Activated T-cell treated with anti-CD3 and anti-CD28 coated beads, Interleukin-2, amount 50 U/mL, for 72 hours (primary cell): ENCODE measurements around the gene DHRS12. TPM values are rescaled to one million over a fixed set of nuclear protein-coding genes. Genes with fewer than 3 reads are reported as not detected.
A peak's percentile ranks its signal among the peaks of the same experiment; 100 is the strongest.

Experiments
- ATAC-seq, 2 donors: fragments of 150-1000 bp; cut with Tn5 transposase; replicated peaks in 1 of 2; 2 replicates each; pipeline ENCODE4 v1.10.0; 2021; ENCODE audit warnings: moderate library complexity in 2 of 2, mild to moderate bottlenecking in 1 of 2
- DNase-seq, 2 donors: peaks; one replicate each; pipeline ENCODE4 v3.0.0; 2021 to 2022; ENCODE audit warnings: mixed read lengths in 1 of 2
- H3K27ac Mint-ChIP-seq: one replicate; pipeline ENCODE4 v1.8.0; 2022; ENCODE audit warnings: mild to moderate bottlenecking, moderate library complexity, mixed read lengths
- H3K27me3 Mint-ChIP-seq: one replicate; pipeline ENCODE4 v1.8.0; 2022; ENCODE audit warnings: low read depth, mixed read lengths
- H3K36me3 Mint-ChIP-seq, 2 donors: one replicate each; pipeline ENCODE4 v1.8.0; 2022; ENCODE audit warnings: mixed read lengths in 2 of 2, mild to moderate bottlenecking in 1 of 2; ENCODE audit not compliant: insufficient read depth in 2 of 2
- H3K4me1 Mint-ChIP-seq: one replicate; pipeline ENCODE4 v1.8.0; 2022; ENCODE audit warnings: low read depth, mixed read lengths
- H3K4me3 Mint-ChIP-seq, 2 donors: one replicate each; pipeline ENCODE4 v1.8.0; 2022; ENCODE audit warnings: mild to moderate bottlenecking in 2 of 2, mixed read lengths in 2 of 2, moderate library complexity in 2 of 2
- H3K9me3 Mint-ChIP-seq, 2 donors: one replicate each; pipeline ENCODE4 v1.8.0; 2022; ENCODE audit warnings: mixed read lengths in 2 of 2
- total RNA-seq, 2 donors: library from RNA; stranded (reverse); gene quantifications; one replicate each; pipeline ENCODE4 v1.2.3, GENCODE V29; 2022

The DHRS12 gene
- total RNA-seq, 2 donors from 2014 or later, result 8.0 to 8.5 TPM

- ATAC-seq, result peak; percentile 43 to 45
- H3K4me3 Mint-ChIP-seq, result no peak overlapping the region
Observed at GRCh38 chr13:51797664-51798488, 6.1 kb downstream of the DHRS12 start.

DNA sequence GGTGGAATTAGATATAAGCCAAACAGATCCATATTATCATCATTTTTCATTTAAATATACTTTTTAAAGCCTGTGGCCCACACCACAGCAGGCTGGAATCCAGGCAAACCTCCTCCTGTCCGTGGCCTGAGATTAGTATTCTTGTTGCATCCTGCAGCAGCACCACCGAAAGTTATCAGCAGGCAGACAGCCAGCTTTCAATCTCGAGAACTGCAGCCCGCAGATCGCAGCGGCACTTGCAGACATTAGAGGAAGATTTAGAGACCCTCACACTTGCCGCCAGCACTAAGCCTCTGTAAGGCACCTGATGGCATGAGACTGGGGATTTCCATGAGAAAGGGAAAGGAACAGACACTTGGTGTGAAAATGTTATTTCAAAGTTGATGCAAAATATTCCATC, 7.4 kb downstream of the DHRS12 start:
- Mint-ChIP-seq H3K36me3 (peaks cover 6 to 7% of the 10 kb centered on the region in 2 donors), H3K4me1 (peaks cover 46% of the 10 kb centered on the region), H3K27me3 (no peaks in the 10 kb centered on the region), H3K9me3 (no peaks in the 10 kb centered on the region), H3K27ac (no peak overlapping the region), H3K4me3 (no peak overlapping the region)
- ATAC-seq (no peak), DNase-seq (no peak)

More at GRCh38 chr13:51797664-51798488, 6.1 kb downstream of the DHRS12 start:
- peak; percentile 66 to 68 for DNase-seq
- Mint-ChIP-seq H3K27me3 (no peaks in the 10 kb centered on the region), H3K36me3 (peaks cover 3% of the 10 kb centered on the region in 2 donors), H3K27ac (no peak overlapping the region), H3K4me1 (peaks cover 53% of the 10 kb centered on the region), H3K9me3 (no peaks in the 10 kb centered on the region)

- Mint-ChIP-seq H3K27ac (no peak overlapping the region), H3K4me1 (peaks cover 39% of the 10 kb centered on the region), H3K36me3 (peaks cover 6 to 7% of the 10 kb centered on the region in 2 donors), H3K27me3 (no peaks in the 10 kb centered on the region), H3K9me3 (no peaks in the 10 kb centered on the region), H3K4me3 (no peak overlapping the region)
- DNase-seq (no peak), ATAC-seq (no peak)
Observed at GRCh38 chr13:51795419-51795818, 8.5 kb downstream of the DHRS12 start.

- Mint-ChIP-seq H3K27ac (no peak overlapping the region), H3K27me3 (no peaks in the 10 kb centered on the region), H3K36me3 (peaks cover 6 to 7% of the 10 kb centered on the region in 2 donors), H3K9me3 (no peaks in the 10 kb centered on the region), H3K4me1 (peaks cover 39% of the 10 kb centered on the region), H3K4me3 (no peak overlapping the region)
- ATAC-seq (no peak), DNase-seq (no peak)
Observed at GRCh38 chr13:51794964-51795363, 9.0 kb downstream of the DHRS12 start.

DNA sequence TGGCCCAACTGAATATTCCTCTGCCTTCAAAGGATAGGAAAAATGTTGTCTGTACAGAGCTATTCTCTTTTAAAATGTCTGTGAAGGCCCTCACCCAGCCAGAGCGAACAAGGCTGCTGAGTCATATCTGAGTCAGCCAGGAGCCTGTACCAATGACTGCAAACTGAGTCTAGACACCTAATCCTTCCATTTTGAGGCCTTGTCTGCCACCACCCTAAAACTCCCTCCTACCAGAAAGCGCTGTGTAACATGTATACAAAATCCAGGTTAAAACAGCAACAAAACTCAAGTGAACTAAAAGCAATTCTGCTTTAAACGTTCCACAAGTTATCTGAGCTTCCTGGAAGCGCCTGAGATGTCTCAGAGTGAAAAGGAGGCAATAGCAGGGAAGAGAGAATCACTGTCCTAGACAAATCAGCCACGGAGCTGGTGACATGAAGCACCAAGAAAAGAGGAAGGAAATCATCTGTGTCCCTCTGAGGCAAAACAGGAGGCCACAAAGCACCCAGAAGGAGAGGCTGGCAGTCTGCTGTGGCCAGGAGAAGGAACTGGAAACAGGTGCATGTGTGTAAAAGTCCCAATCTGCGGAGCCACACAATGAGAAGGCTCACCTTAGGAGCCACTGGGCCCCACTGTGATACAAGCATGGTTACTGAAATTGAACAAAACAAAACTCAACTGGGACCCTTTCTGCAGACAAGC, 10.2 kb downstream of the DHRS12 start:
- Mint-ChIP-seq H3K27ac (peak overlapping the region; percentile 43), H3K27me3 (no peaks in the 10 kb centered on the region), H3K4me3 (peak overlapping the region; percentile 27 to 65), H3K36me3 (peaks cover 6 to 7% of the 10 kb centered on the region in 2 donors), H3K9me3 (no peaks in the 10 kb centered on the region), H3K4me1 (peaks cover 39% of the 10 kb centered on the region)
- DNase-seq (peak; percentile 65 to 67), ATAC-seq (peak; percentile 92 to 95)

GRCh38 chr13:51786425-51787265, 17.3 kb downstream of the DHRS12 start:
- Mint-ChIP-seq H3K27me3 (no peaks in the 10 kb centered on the region), H3K9me3 (no peaks in the 10 kb centered on the region), H3K4me3 (no peak overlapping the region), H3K27ac (no peak overlapping the region), H3K36me3 (no peaks in the 10 kb centered on the region), H3K4me1 (peaks cover 15% of the 10 kb centered on the region)
- DNase-seq (no peak), ATAC-seq (peak in 1 of 2 donors; percentile 14)

DNA sequence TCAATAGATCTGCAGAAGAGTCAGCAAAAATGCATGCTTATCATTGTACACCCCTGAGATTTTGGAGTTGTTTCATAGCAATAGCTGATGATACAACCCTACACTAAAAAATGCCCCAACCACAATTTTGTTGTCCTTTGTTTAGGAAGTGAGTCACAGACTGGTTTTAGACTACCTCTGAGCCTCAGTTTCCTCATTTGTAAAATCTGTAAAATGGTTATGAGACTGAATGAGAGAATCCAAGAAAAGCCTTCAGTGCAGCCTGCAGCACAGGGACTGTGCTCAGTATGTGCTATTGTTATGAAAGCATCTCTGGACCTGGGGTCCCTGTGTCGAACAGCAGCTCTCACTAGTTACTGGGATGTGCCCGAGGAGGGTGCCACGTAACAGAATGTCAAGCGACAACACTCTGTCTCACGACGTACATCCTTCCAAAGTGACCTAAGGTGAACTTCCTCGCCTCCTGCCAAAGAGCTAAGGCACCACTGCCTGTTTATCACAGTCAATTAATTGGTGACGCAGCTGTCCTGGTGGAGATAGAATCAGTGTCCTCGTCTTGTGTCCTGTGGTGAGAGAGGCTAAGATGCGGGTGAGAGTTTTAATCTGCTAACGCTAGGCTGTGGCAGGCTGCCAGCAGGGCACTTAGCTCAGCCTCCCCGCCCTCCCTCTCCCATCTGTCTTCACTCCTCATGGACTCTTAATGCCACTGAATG, 18.1 kb downstream of the DHRS12 start:
- H3K27me3 Mint-ChIP-seq, result no peaks in the 10 kb centered on the region
- H3K4me3 Mint-ChIP-seq, result no peak overlapping the region
- peaks cover 15% of the 10 kb centered on the region for H3K4me1 Mint-ChIP-seq
- no peaks in the 10 kb centered on the region for H3K9me3 Mint-ChIP-seq
- ATAC-seq, result peak; percentile 53 to 72
- no peak overlapping the region for H3K27ac Mint-ChIP-seq
- no peak for DNase-seq
- H3K36me3 Mint-ChIP-seq, result no peaks in the 10 kb centered on the region

DNA sequence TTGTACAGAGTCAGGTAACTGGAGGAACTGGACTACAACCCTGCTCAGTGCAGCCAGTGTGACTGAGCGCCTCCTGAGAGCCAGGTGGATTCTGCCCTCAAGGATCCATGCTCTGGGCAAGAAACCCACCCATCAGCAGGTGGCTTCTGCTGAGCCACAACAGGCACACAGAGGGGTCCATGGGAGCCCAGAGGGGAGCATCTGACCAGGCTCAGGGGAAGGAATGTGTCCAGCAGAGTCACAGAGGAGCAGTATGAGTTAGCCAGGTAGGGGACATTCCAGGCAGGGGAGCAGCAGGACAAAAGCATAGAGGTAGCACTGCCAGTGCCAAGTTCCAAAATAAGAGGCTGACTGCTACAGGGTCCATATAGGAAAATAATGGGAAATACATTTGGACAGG, 19.9 kb downstream of the DHRS12 start:
- DNase-seq (no peak), ATAC-seq (no peak)
- no peak overlapping the region for H3K4me3 Mint-ChIP-seq
- peaks cover 15% of the 10 kb centered on the region for H3K4me1 Mint-ChIP-seq
- no peaks in the 10 kb centered on the region for H3K27me3 Mint-ChIP-seq
- no peaks in the 10 kb centered on the region for H3K9me3 Mint-ChIP-seq
- no peaks in the 10 kb centered on the region for H3K36me3 Mint-ChIP-seq
- H3K27ac Mint-ChIP-seq, result no peak overlapping the region

DNA sequence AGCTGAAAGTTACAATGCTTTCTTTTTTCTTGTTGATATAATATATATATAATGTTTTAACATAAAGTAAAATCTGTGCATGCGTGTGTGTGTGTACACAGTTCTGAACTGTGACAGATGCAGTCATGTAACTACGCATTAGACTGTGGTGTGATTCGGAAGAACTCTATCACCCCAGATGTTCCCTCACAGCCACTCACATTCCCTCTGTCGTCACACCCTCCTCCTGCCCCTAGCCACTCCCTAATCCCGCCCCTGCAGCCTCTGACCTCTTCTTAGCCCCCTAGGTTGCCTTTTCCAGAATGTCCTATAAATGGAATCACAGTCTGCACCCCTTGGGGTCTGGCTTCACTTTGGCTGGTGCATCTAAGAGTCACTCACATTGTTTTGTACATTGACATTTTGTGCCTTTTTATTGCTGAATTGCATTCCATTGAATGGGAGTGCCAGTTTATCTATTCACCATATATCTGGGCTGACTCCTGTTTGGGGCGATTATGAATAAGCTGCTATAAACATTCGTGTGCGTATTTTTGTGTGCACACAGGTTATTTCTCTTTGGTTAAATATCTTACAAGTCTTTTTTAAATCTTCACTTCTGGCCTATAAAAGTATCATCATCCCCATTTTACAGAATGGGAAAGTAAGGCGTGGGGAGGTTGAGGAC, 20.4 kb downstream of the DHRS12 start:
- Mint-ChIP-seq H3K9me3 (no peaks in the 10 kb centered on the region), H3K4me1 (peaks cover 15% of the 10 kb centered on the region), H3K27me3 (no peaks in the 10 kb centered on the region), H3K4me3 (no peak overlapping the region), H3K36me3 (no peaks in the 10 kb centered on the region), H3K27ac (no peak overlapping the region)
- no peak for DNase-seq
- no peak for ATAC-seq

DNA sequence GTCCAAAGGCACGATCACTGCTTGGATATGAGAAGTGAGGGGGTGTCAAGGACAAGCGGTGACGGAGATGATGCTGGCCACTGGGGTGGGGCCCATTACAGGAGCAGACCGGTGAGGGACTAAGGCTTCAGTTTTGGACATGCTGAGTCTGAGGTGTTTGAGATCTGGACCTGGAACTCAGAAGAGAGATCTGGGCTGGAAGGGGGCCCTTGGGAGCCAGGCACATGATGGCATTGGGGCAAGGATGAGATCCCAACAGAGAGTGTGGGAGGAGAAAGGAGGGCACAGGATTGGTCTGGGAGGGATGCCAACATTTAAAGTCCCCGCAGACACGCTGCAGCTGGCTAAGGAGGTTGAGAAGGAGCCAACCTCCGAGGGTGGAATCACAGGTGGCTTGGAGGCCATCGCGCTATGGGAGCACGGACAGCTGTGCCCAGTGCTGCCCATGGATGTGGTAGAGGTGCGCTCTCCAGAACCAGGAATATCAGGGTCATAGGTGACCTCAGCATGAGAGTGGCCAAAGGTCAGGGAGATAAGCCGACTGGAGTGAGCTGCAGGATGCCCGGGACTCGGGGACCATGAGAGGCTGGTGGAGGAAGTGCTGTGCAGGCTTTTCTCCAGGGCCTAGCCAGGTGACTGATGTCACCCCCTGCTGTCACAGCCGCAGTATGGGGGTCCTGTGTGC, 21.8 kb downstream of the DHRS12 start:
- no peaks in the 10 kb centered on the region for H3K36me3 Mint-ChIP-seq
- peaks cover 15% of the 10 kb centered on the region for H3K4me1 Mint-ChIP-seq
- DNase-seq (no peak), ATAC-seq (no peak)
- no peak overlapping the region for H3K4me3 Mint-ChIP-seq
- no peaks in the 10 kb centered on the region for H3K9me3 Mint-ChIP-seq
- H3K27ac Mint-ChIP-seq, result no peak overlapping the region
- H3K27me3 Mint-ChIP-seq, result no peaks in the 10 kb centered on the region

DNA sequence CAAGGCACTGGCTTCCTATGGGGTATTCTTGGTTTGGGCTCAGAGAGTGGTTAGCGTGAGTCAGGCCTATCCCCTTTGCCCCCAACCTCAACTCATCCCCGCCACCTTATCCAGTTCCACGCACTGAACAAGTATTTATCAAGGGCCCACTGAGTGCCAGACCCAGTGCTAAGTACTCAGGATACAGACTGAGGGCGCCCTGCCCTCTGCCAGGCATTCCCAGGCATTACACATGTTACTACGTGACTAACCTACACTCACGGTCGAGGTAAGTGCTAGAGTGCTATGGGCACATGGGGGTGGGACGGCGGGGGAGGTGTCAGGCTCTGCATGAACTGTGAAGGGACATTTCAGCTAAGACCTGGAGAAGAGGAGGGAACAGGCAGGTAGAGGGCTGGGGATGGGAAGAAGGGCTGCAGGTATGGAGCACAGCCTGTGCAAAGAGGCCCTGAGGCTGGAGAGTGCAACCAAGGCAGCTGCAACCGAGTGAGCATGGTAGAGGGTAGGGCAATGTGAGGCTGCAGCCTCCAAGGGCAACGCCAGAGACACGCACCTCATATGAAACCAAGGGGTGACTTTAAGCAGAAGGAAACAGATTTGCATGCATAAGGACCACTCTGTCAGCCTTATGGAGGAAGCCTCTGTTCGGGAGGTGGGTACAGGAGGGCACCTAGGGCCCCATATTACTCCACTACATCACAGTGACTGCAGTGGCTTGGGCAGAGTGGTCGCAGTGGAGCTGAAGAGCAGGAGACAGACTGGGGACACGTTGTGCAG, 22.5 kb downstream of the DHRS12 start:
- ATAC-seq (peak; percentile 54 to 55), DNase-seq (no peak)
- no peaks in the 10 kb centered on the region for H3K27me3 Mint-ChIP-seq
- no peak overlapping the region for H3K27ac Mint-ChIP-seq
- no peaks in the 10 kb centered on the region for H3K36me3 Mint-ChIP-seq
- peaks cover 9% of the 10 kb centered on the region for H3K4me1 Mint-ChIP-seq
- H3K9me3 Mint-ChIP-seq, result no peaks in the 10 kb centered on the region
- no peak overlapping the region for H3K4me3 Mint-ChIP-seq
